HepG2 (cell line): ENCODE results near the gene AFAP1. TPM values are rescaled to one million over a fixed set of nuclear protein-coding genes. Genes with fewer than 3 reads are reported as not detected.

ENCODE experiments used
- ATAC-seq: fragments of 200-7000 bp; cut with Tn5 transposase; 3 replicates; pipeline ENCODE4 v1.9.1; 2020; ENCODE audit warnings: mild to moderate bottlenecking, moderate library complexity
- BruUV-seq: library from RNA; stranded (reverse); fragments of 400-500 nt; replicated peaks from 2 replicates; lab custom pipeline; 2021; lab: Mats Ljungman, UMichigan
- CTCF ChIA-PET: fragments of 300-600 bp; formaldehyde crosslinking; extraction: SDS; loops from one replicate; lab custom pipeline; 2021; ENCODE audit warnings: low total read pairs, inconsistent platforms, low intra/inter-chr PET ratio; lab: Yijun Ruan, JAX
- POLR2A ChIA-PET: fragments of 350-600 bp; sonication (Branson Sonifier 250); formaldehyde crosslinking; loops from one replicate; lab custom pipeline; 2020; ENCODE audit warnings: antibody characterized with exemption, inconsistent platforms; lab: Yijun Ruan, JAX
- DNase-seq: peaks from one replicate; pipeline ENCODE4 v3.0.0-alpha.2; 2015; ENCODE audit warnings: low spot score
- FAIRE-seq: peaks from 3 replicates; lab custom pipeline; 2011; peaks lifted over from hg19 to GRCh38; lab: Jason Lieb, UNC
- H2AFZ ChIP-seq: one replicate; pipeline ENCODE4 v1.6.1; 2011; ENCODE audit warnings: low read length, inconsistent platforms
- H3K27ac ChIP-seq: fragments of 300-600 bp; 3 replicates; pipeline ENCODE4 v1.8.0; 2011; ENCODE audit warnings: mixed run types, mild to moderate bottlenecking, mixed read lengths, low read length, inconsistent platforms; ENCODE audit not compliant: insufficient read depth; ENCODE audit errors: extremely low read length
- H3K27me3 ChIP-seq, 2 experiments: fragments of 200-600 bp in 1 of 2; 2 replicates in 1 of 2; 3 replicates in 1 of 2; pipeline versions ENCODE4 v1.6.0 to v1.8.0; 2011; ENCODE audit warnings: low read length in 2 of 2, mild to moderate bottlenecking in 2 of 2, moderate library complexity in 2 of 2, inconsistent platforms in 1 of 2; ENCODE audit not compliant: insufficient read depth in 2 of 2, control insufficient read depth in 1 of 2
- H3K36me3 ChIP-seq, 2 experiments: fragments of 200-600 bp in 1 of 2; replicated peaks in 1 of 2; 2 replicates in 1 of 2; 3 replicates in 1 of 2; pipeline versions ENCODE4 v1.5.1 to v1.8.0; 2011; ENCODE audit warnings: low read length in 2 of 2, inconsistent platforms in 1 of 2; ENCODE audit not compliant: insufficient read depth in 2 of 2, control insufficient read depth in 1 of 2
- H3K4me1 ChIP-seq: 2 replicates; pipeline ENCODE4 v1.5.1; 2012; ENCODE audit warnings: low read length, inconsistent platforms; ENCODE audit not compliant: insufficient read depth
- H3K4me2 ChIP-seq: 2 replicates; pipeline ENCODE4 v1.6.0; 2011; ENCODE audit warnings: low read depth, low read length, inconsistent platforms
- H3K4me3 ChIP-seq, 3 experiments: fragments of 200-600 bp in 1 of 3; sonication (generic), shearing (Covaris generic) in 1 of 3; replicated peaks in 1 of 3; 2 replicates each; pipeline ENCODE4 v1.5.1; 2011 to 2016; ENCODE audit warnings: low read length in 3 of 3, inconsistent platforms in 2 of 3, low read depth in 2 of 3, mild to moderate bottlenecking in 2 of 3, control low read depth in 1 of 3, mixed read lengths in 1 of 3; ENCODE audit not compliant: insufficient read depth in 1 of 3
- H3K79me2 ChIP-seq: one replicate; pipeline ENCODE4 v1.6.1; 2011; ENCODE audit warnings: low read length, inconsistent platforms; ENCODE audit not compliant: insufficient read depth
- H3K9ac ChIP-seq: 2 replicates; pipeline ENCODE4 v1.6.0; 2011; ENCODE audit warnings: mild to moderate bottlenecking, low read depth, low read length, inconsistent platforms; ENCODE audit not compliant: insufficient read depth
- H3K9me3 ChIP-seq: 2 replicates; pipeline ENCODE4 v1.5.1; 2012; ENCODE audit warnings: mild to moderate bottlenecking, low read length
- H4K20me1 ChIP-seq: 2 replicates; pipeline ENCODE4 v1.6.0; 2011; ENCODE audit warnings: inconsistent platforms, mild to moderate bottlenecking, low read length, moderate library complexity; ENCODE audit not compliant: insufficient read depth
- MAFK ChIP-seq, 2 experiments: IDR thresholded peaks in 1 of 2; conservative IDR thresholded peaks in 1 of 2; 2 replicates each; pipeline ENCODE4 v1.6.1; 2011; ENCODE audit warnings: improper control_type of control experiment in 2 of 2, low read length in 2 of 2
- NFRKB ChIP-seq: fragments of 450-650 bp; IDR thresholded peaks from 2 replicates; pipeline ENCODE4 v1.6.1; 2017
- SOX13 ChIP-seq, 3 experiments: fragments of 450-650 bp in 1 of 3; sonication (generic) in 1 of 3; formaldehyde crosslinking in 1 of 3; IDR thresholded peaks in 2 of 3; conservative IDR thresholded peaks in 1 of 3; 2 replicates each; pipeline versions ENCODE4 v1.5.0 to v1.6.1; 2016 to 2020; ENCODE audit warnings: antibody characterized with exemption in 1 of 3, mild to moderate bottlenecking in 1 of 3, missing compliant biosample characterization in 1 of 3, missing genetic modification reagents in 1 of 3, moderate library complexity in 1 of 3
- ZBTB25 ChIP-seq: IDR thresholded peaks from 2 replicates; pipeline ENCODE4 v1.6.1; 2018; ENCODE audit warnings: missing genetic modification reagents
- ZFP62 ChIP-seq: sonication (generic); formaldehyde crosslinking; IDR thresholded peaks from 2 replicates; pipeline ENCODE4 v1.4.0; 2020; ENCODE audit warnings: missing genetic modification reagents
- ZNF12 ChIP-seq: sonication (generic); formaldehyde crosslinking; IDR thresholded peaks from 2 replicates; pipeline ENCODE4 v1.5.0; 2020; ENCODE audit warnings: missing genetic modification reagents
- ZNF510 ChIP-seq: sonication (generic); formaldehyde crosslinking; IDR thresholded peaks from 2 replicates; pipeline ENCODE4 v1.4.0; 2020; ENCODE audit warnings: low read depth, mild to moderate bottlenecking, missing genetic modification reagents
- ZNF639 ChIP-seq: conservative IDR thresholded peaks from 2 replicates; pipeline ENCODE4 v1.6.1; 2018; ENCODE audit warnings: missing genetic modification reagents
- ZSCAN9 ChIP-seq: IDR thresholded peaks from 2 replicates; pipeline ENCODE4 v1.6.1; 2016; ENCODE audit warnings: borderline replicate concordance
- WGBS: methylation state at CpG from one replicate; pipeline ENCODE4 v1.1.6; 2017; ENCODE audit warnings: low lambda C conversion rate; 5-methylcytosine and 5-hydroxymethylcytosine counted together
- in situ Hi-C: cut with HindIII; loops from 2 replicates; pipeline ENCODE4 v1.10.0; 2017; ENCODE audit warnings: low pct_unique_long_range_greater_than_20kb; ENCODE audit not compliant: extremely low pct_ligation_motif_present
- intact Hi-C: fragments of 100-400 bp; cut with micrococcal nuclease; formaldehyde crosslinking; loops from one replicate; pipeline ENCODE4 v1.10.0; 2022; ENCODE audit not compliant: unreplicated experiment
- polyA plus RNA-seq, 8 experiments: library from polyadenylated mRNA; depleted of rRNA in 3 of 8; stranded (reverse) in 7 of 8; unstranded in 1 of 8; fragments of >200 nt; fragmentation: Illumina TruSeq in 4 of 8; extraction: Trizol in 4 of 8; gene quantifications; 2 replicates each; pipeline versions ENCODE4 v1.2.1 to v1.2.3, GENCODE V29; 2011 to 2016; ENCODE audit warnings: low read depth in 4 of 8, missing spikeins in 1 of 8, mixed read lengths in 1 of 8; ENCODE audit not compliant: insufficient read depth in 1 of 8
- total RNA-seq, 5 experiments: library from RNA; depleted of rRNA; stranded (reverse); fragments of >200 nt; fragmentation: Illumina TruSeq; extraction: Trizol; gene quantifications; 2 replicates each; pipeline ENCODE4 v1.2.3, GENCODE V29; 2016; ENCODE audit warnings: low read depth in 1 of 5

AFAP1 gene
- total and polyA plus RNA-seq, 2 of the 13 experiments (the other 11 are each of a cell fraction or from before 2014, with no cell fraction given) = 2.5 TPM

GRCh38 chr4:7904952-7905915 is 34.4 kb downstream of the AFAP1 start:
- in situ Hi-C loops = no loop called here
- CTCF ChIA-PET = no interaction called here
- Histone ChIP-seq H3K4me1 (peaks cover 44% of the 10 kb centered on the region), H3K36me3 (no peaks in the 10 kb centered on the region), H3K4me3 (no peak overlapping the region), H3K79me2 (peaks cover 11% of the 10 kb centered on the region), H3K27ac (no peak overlapping the region), H3K9ac (no peak overlapping the region), H3K4me2 (no peak overlapping the region), H2AFZ (no peak overlapping the region), H4K20me1 (no peaks in the 10 kb centered on the region), H3K27me3 (no peaks in the 10 kb centered on the region), H3K9me3 (no peaks in the 10 kb centered on the region)
- no peak for DNase-seq
- peak in 1 of 2 experiments; percentile 21; a peak in 1 of 4 replicates for TF ChIP-seq MAFK (conservative IDR thresholded peaks at IDR 0.05 in 1 of 2, IDR thresholded peaks at IDR 0.05 in 1 of 2; ENCODE audit: low read length in 2 of 2)
- no peak for TF ChIP-seq NFRKB
- no peak for FAIRE-seq
- intact Hi-C loops = no loop called here
- no peak for ATAC-seq
- BruUV-seq = no TSS peak
- WGBS = 91% methylated on average over 9 of the region's 10 CpGs
- POLR2A ChIA-PET = no interaction called here

GRCh38 chr4:7903791-7904516 is 35.7 kb downstream of the AFAP1 start:
- no peak overlapping the region for H2AFZ ChIP-seq
- ChIA-PET CTCF (no interaction called here), POLR2A (no interaction called here)
- H3K9me3 ChIP-seq = no peaks in the 10 kb centered on the region
- no TSS peak for BruUV-seq
- H3K36me3 ChIP-seq = no peaks in the 10 kb centered on the region
- H3K9ac ChIP-seq = no peak overlapping the region
- peaks cover 9% of the 10 kb centered on the region for H3K79me2 ChIP-seq
- DNase-seq = no peak
- peaks cover 31% of the 10 kb centered on the region for H3K4me1 ChIP-seq
- no peak overlapping the region for H3K27ac ChIP-seq
- H3K4me3 ChIP-seq = no peak overlapping the region
- ATAC-seq = no peak
- no peak overlapping the region for H3K4me2 ChIP-seq
- H3K27me3 ChIP-seq = no peaks in the 10 kb centered on the region
- 92% methylated on average over 14 of the region's 14 CpGs for WGBS
- H4K20me1 ChIP-seq = no peaks in the 10 kb centered on the region
- FAIRE-seq = no peak
- in situ Hi-C loops (no loop called here), intact Hi-C loops (no loop called here)
- TF ChIP-seq ZNF639 (no peak), MAFK (conservative IDR thresholded peaks at IDR 0.05 in 1 of 2, IDR thresholded peaks at IDR 0.05 in 1 of 2; ENCODE audit: low read length in 2 of 2) (no peak), ZSCAN9 (CRISPR knock-in tag) (no peak), ZNF510 (no peak), ZFP62 (CRISPR knock-in tag) (no peak), ZNF12 (CRISPR knock-in tag) (no peak), SOX13 (IDR thresholded peaks at IDR 0.05) (no peak), SOX13 (CRISPR knock-in tag; conservative IDR thresholded peaks at IDR 0.05 in 1 of 2, IDR thresholded peaks at IDR 0.05 in 1 of 2) (no peak), ZBTB25 (CRISPR knock-in tag) (no peak)
